HG02759 (cell line): ENCODE results near the gene C1orf198.
"Not testable (repeated sequence)": the region's sequence is repeated elsewhere in the genome, so short reads cannot be mapped to it uniquely, and the experiment has no call there.

Experiments
- ATAC-seq: cut with Tn5 transposase; IDR thresholded peaks from one replicate; pipeline ENCODE4 v1.9.1; 2021; ENCODE audit warnings: mild to moderate bottlenecking, moderate library complexity; ENCODE audit not compliant: unreplicated experiment

C1orf198 gene

GRCh38 chr1:230861970-230862595, 6.2 kb downstream of the C1orf198 start:
- ATAC-seq, result no peak

- no peak for ATAC-seq
Observed at GRCh38 chr1:230861489-230861888, 6.8 kb downstream of the C1orf198 start.

- no peak for ATAC-seq
Observed at GRCh38 chr1:230860617-230861384, 7.5 kb downstream of the C1orf198 start.

- no peak for ATAC-seq
Observed at GRCh38 chr1:230858918-230859729, 9.2 kb downstream of the C1orf198 start.

- no peak for ATAC-seq
Observed at GRCh38 chr1:230858236-230858820, 10.0 kb downstream of the C1orf198 start.

- ATAC-seq, result no peak
Observed at GRCh38 chr1:230857822-230858221, 10.5 kb downstream of the C1orf198 start.

GRCh38 chr1:230857077-230857476, 11.2 kb downstream of the C1orf198 start:
- ATAC-seq, result no peak

- ATAC-seq, result no peak
Observed at GRCh38 chr1:230855886-230856285, 12.4 kb downstream of the C1orf198 start.

GRCh38 chr1:230854423-230854822, 13.9 kb downstream of the C1orf198 start:
- ATAC-seq, result no peak

GRCh38 chr1:230853731-230854130, 14.6 kb downstream of the C1orf198 start:
- ATAC-seq, result no peak

- no peak for ATAC-seq
Observed at GRCh38 chr1:230852959-230853358, 15.4 kb downstream of the C1orf198 start.

GRCh38 chr1:230851291-230851691, 17.0 kb downstream of the C1orf198 start:
- no peak for ATAC-seq

GRCh38 chr1:230850547-230850946, 17.8 kb downstream of the C1orf198 start:
- no peak for ATAC-seq

- no peak for ATAC-seq
Observed at GRCh38 chr1:230849451-230850224, 18.7 kb downstream of the C1orf198 start.

GRCh38 chr1:230848235-230848634, 20.1 kb downstream of the C1orf198 start:
- ATAC-seq, result no peak

- not testable (repeated sequence) for ATAC-seq
Observed at GRCh38 chr1:230845184-230845583, 23.1 kb downstream of the C1orf198 start.

GRCh38 chr1:230844561-230844960, 23.8 kb downstream of the C1orf198 start:
- ATAC-seq, result no peak

- ATAC-seq, result no peak
Observed at GRCh38 chr1:230843503-230844309, 24.6 kb downstream of the C1orf198 start.

GRCh38 chr1:230842801-230843200, 25.5 kb downstream of the C1orf198 start:
- ATAC-seq, result no peak

- no peak for ATAC-seq
Observed at GRCh38 chr1:230839173-230839572, 29.1 kb downstream of the C1orf198 start.
